ENCODE results near the gene COMMD8.

DNA sequence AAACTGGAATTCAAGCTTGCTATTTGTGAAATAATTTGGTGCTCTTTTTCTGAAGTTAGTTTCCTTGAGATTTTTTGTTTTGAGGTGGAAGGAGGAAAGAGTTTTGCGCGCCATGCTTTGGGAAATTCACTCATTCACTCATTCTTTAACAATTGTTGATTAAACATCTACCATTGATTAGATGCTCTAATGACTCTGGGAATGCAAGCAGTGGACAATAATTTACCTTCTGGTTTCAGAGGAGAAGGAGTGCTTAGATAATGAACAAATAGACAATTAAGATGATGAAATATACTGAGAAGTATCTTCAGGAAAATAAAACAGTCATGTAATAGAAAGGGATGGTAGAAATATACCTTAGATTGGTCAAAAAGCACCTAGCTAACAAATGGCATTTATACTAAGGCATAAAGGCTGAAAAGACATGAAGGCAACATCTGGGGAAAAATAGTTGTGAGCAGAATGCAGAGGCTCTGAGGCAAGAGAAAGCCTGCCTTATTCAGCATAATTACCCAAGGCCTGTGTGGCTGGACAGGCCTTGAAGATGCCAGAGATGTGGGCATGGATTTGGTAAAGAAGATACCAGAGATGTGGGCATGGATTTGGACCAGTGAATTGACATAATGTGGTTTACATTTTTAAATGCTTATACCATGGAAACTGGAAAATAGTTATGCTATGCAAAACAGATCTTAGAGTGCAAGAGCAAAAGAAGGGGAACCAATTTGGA lies 2.7 kb upstream of the COMMD8 start:
- no peak for TF ChIP-seq POLR2AphosphoS5 (IDR thresholded peaks at IDR 0.05; ENCODE audit: low read depth, low read length)
- TF ChIP-seq, protein P1, sequence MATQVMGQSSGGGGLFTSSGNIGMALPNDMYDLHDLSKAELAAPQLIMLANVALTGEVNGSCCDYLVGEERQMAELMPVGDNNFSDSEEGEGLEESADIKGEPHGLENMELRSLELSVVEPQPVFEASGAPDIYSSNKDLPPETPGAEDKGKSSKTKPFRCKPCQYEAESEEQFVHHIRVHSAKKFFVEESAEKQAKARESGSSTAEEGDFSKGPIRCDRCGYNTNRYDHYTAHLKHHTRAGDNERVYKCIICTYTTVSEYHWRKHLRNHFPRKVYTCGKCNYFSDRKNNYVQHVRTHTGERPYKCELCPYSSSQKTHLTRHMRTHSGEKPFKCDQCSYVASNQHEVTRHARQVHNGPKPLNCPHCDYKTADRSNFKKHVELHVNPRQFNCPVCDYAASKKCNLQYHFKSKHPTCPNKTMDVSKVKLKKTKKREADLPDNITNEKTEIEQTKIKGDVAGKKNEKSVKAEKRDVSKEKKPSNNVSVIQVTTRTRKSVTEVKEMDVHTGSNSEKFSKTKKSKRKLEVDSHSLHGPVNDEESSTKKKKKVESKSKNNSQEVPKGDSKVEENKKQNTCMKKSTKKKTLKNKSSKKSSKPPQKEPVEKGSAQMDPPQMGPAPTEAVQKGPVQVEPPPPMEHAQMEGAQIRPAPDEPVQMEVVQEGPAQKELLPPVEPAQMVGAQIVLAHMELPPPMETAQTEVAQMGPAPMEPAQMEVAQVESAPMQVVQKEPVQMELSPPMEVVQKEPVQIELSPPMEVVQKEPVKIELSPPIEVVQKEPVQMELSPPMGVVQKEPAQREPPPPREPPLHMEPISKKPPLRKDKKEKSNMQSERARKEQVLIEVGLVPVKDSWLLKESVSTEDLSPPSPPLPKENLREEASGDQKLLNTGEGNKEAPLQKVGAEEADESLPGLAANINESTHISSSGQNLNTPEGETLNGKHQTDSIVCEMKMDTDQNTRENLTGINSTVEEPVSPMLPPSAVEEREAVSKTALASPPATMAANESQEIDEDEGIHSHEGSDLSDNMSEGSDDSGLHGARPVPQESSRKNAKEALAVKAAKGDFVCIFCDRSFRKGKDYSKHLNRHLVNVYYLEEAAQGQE (IDR thresholded peaks at IDR 0.05; ENCODE audit: insufficient read depth in 1 of 2, low read depth in 2 of 2, low read length in 2 of 2): no peak
- TF ChIP-seq SIN3A (IDR thresholded peaks at IDR 0.05; ENCODE audit: borderline replicate concordance, insufficient read depth, low read length): no peak
- TF ChIP-seq FOXP2 (optimal IDR thresholded peaks at IDR 0.05; ENCODE audit: borderline replicate concordance, extremely low read depth, extremely low read length, insufficient read depth): no peak

Data from PFSK-1 (cell line).